GM12875 (cell line): ENCODE measurements around the gene EYS.
"Not testable (repeated sequence)": the region's sequence is repeated elsewhere in the genome, so short reads cannot be mapped to it uniquely, and the experiment has no call there.

Source experiments
- H3K4me3 ChIP-seq: one replicate; pipeline ENCODE4 v1.5.1; 2011; ENCODE audit warnings: low read depth, low read length, control low read depth
- TF ChIP-seq, protein P1 (sequence below): IDR thresholded peaks from 2 replicates; pipeline ENCODE4 v1.5.1; 2011; ENCODE audit warnings: low read depth, mild to moderate bottlenecking, control low read depth, inconsistent platforms, low read length, moderate library complexity, borderline replicate concordance; ENCODE audit not compliant: insufficient read depth

Gene EYS

GRCh38 chr6:63804381-63804956 is 1902.6 kb downstream of the EYS start:
- H3K4me3 ChIP-seq, result no peak overlapping the region
- TF ChIP-seq, protein P1, sequence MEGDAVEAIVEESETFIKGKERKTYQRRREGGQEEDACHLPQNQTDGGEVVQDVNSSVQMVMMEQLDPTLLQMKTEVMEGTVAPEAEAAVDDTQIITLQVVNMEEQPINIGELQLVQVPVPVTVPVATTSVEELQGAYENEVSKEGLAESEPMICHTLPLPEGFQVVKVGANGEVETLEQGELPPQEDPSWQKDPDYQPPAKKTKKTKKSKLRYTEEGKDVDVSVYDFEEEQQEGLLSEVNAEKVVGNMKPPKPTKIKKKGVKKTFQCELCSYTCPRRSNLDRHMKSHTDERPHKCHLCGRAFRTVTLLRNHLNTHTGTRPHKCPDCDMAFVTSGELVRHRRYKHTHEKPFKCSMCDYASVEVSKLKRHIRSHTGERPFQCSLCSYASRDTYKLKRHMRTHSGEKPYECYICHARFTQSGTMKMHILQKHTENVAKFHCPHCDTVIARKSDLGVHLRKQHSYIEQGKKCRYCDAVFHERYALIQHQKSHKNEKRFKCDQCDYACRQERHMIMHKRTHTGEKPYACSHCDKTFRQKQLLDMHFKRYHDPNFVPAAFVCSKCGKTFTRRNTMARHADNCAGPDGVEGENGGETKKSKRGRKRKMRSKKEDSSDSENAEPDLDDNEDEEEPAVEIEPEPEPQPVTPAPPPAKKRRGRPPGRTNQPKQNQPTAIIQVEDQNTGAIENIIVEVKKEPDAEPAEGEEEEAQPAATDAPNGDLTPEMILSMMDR, result no peak

- TF ChIP-seq, protein P1, result no peak
- H3K4me3 ChIP-seq, result no peak overlapping the region
These were observed 1903.7 kb downstream of the EYS start for GRCh38 chr6:63803371-63803770.

GRCh38 chr6:63802606-63803206 is 1904.3 kb downstream of the EYS start:
- TF ChIP-seq, protein P1, result peak; percentile 37; the same call in 1 of the 2 replicates
- no peak overlapping the region for H3K4me3 ChIP-seq

DNA sequence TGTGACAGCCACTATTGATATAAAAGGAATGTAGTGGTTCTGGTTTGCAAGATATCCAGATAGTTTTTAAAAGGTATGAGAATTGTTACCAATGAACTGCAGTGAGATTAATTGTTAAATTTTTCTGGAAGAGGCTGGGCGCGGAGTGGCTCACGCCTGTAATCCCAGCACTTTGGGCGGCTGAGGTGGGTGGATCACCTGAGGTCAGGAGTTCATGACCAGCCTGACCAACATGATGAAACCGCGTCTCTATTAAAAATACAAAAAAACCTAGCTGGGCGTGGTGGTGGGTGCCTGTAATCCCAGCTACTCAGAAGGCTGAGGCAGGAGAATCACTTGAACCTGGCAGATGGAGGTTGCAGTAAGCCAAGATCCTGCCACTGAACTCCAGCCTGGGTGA is 1906.6 kb downstream of the EYS start:
- H3K4me3 ChIP-seq, result not testable (repeated sequence)

DNA sequence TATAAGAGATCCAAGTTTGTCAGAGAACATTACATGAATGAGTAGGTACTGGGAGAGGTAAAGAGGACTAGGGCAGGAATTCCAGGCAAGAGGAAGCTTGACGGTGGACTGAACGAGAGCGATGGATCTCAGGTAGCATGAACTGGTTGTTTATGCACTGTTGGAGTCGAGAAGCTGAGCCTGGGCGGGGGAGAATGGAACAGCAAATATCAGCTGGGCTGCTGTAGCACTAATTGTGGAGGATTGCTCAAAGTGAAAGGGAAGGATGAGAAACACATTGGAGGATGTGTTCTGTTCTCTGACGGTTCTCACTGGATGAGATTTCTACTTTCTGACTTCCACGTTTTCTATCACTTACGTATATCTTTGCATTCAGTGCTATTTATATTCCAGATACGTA is 1907.2 kb downstream of the EYS start:
- H3K4me3 ChIP-seq, result no peak overlapping the region
- TF ChIP-seq, protein P1, result no peak

- TF ChIP-seq, protein P1, result no peak
These were observed 1907.7 kb downstream of the EYS start for GRCh38 chr6:63799313-63799712.

GRCh38 chr6:63798378-63798777 is 1908.6 kb downstream of the EYS start:
- TF ChIP-seq, protein P1, result no peak
- H3K4me3 ChIP-seq, result no peak overlapping the region

More at GRCh38 chr6:63799313-63799712, 1907.7 kb downstream of the EYS start:
- no peak overlapping the region for H3K4me3 ChIP-seq
